CD14-positive monocyte (primary cell): ENCODE measurements around the gene VPS35L. TPM values are rescaled to one million over a fixed set of nuclear protein-coding genes. Genes with fewer than 3 reads are reported as not detected.

Source experiments
- DNase-seq, 3 donors: peaks; one replicate each; pipeline ENCODE4 v3.0.0-alpha.2; 2011 to 2022
- H2AFZ ChIP-seq: 2 replicates; pipeline ENCODE4 v1.6.0; 2012; ENCODE audit warnings: mild to moderate bottlenecking, low read depth, low read length, inconsistent platforms; ENCODE audit not compliant: insufficient read depth, poor library complexity, severe bottlenecking
- H3K27ac ChIP-seq, 2 donors: 1 replicate in 1 of 2; 2 replicates in 1 of 2; pipeline ENCODE4 v1.5.1; 2012 to 2013; ENCODE audit warnings: low read length in 2 of 2, control low read depth in 1 of 2, inconsistent platforms in 1 of 2, low read depth in 1 of 2, mild to moderate bottlenecking in 1 of 2
- H3K27me3 ChIP-seq, 2 donors: one replicate each; pipeline versions ENCODE4 v1.6.0 to v1.6.1; 2011 to 2013; ENCODE audit warnings: low read length in 2 of 2; ENCODE audit not compliant: control insufficient read depth in 2 of 2, insufficient read depth in 2 of 2
- H3K36me3 ChIP-seq, 2 donors: replicated peaks in 1 of 2; 1 replicate in 1 of 2; 2 replicates in 1 of 2; pipeline versions ENCODE4 v1.5.1 to v1.6.1; 2012 to 2013; ENCODE audit warnings: low read length in 2 of 2, control low read depth in 1 of 2, inconsistent platforms in 1 of 2, mild to moderate bottlenecking in 1 of 2; ENCODE audit not compliant: insufficient read depth in 2 of 2, control insufficient read depth in 1 of 2
- H3K4me1 ChIP-seq, 2 donors: 1 replicate in 1 of 2; 2 replicates in 1 of 2; pipeline versions ENCODE4 v1.5.1 to v1.6.1; 2012 to 2013; ENCODE audit warnings: low read length in 2 of 2, control low read depth in 1 of 2, inconsistent platforms in 1 of 2, mild to moderate bottlenecking in 1 of 2, moderate library complexity in 1 of 2; ENCODE audit not compliant: insufficient read depth in 2 of 2, control insufficient read depth in 1 of 2
- H3K4me2 ChIP-seq: replicated peaks from 2 replicates; pipeline ENCODE3; 2012; ENCODE audit warnings: low read length, moderate library complexity, mild to moderate bottlenecking; ENCODE audit not compliant: poor library complexity, severe bottlenecking; ENCODE audit errors: extremely low read depth
- H3K4me3 ChIP-seq, 3 experiments: fragments of 200-600 bp in 1 of 3; sonication (generic) in 1 of 3; replicated peaks in 1 of 3; 1 replicate in 2 of 3; 2 replicates in 1 of 3; pipeline ENCODE4 v1.5.1; 2011 to 2013; ENCODE audit warnings: low read length in 3 of 3, mild to moderate bottlenecking in 3 of 3, control low read depth in 2 of 3, low read depth in 2 of 3, inconsistent platforms in 1 of 3, moderate library complexity in 1 of 3
- H3K79me2 ChIP-seq: 2 replicates; pipeline ENCODE4 v1.6.0; 2012; ENCODE audit warnings: mild to moderate bottlenecking, control low read depth, inconsistent platforms, low read length, moderate library complexity; ENCODE audit not compliant: insufficient read depth
- H3K9ac ChIP-seq: 2 replicates; pipeline ENCODE4 v1.6.0; 2017; ENCODE audit warnings: low read length, mild to moderate bottlenecking; ENCODE audit not compliant: insufficient read depth, poor library complexity, severe bottlenecking
- H3K9me3 ChIP-seq, 2 donors: replicated peaks in 1 of 2; 1 replicate in 1 of 2; 2 replicates in 1 of 2; pipeline versions ENCODE4 v1.5.1 to v1.6.1; 2012 to 2013; ENCODE audit warnings: low read length in 2 of 2, control low read depth in 1 of 2; ENCODE audit not compliant: control insufficient read depth in 1 of 2, insufficient read depth in 1 of 2
- H4K20me1 ChIP-seq: 2 replicates; pipeline ENCODE4 v1.6.0; 2012; ENCODE audit warnings: mild to moderate bottlenecking, low read length, control low read depth, moderate library complexity; ENCODE audit not compliant: insufficient read depth
- H3K27ac Mint-ChIP-seq, 7 donors: one replicate each; pipeline ENCODE4 v1.8.0; 2020; ENCODE audit warnings: mild to moderate bottlenecking in 7 of 7, mixed read lengths in 7 of 7, moderate library complexity in 6 of 7, inconsistent platforms in 2 of 7
- H3K27me3 Mint-ChIP-seq, 3 donors: one replicate each; pipeline ENCODE4 v1.8.0; 2021 to 2022; ENCODE audit warnings: low read depth in 3 of 3, mild to moderate bottlenecking in 3 of 3, mixed read lengths in 3 of 3, moderate library complexity in 3 of 3, inconsistent platforms in 1 of 3
- H3K36me3 Mint-ChIP-seq, 2 donors: one replicate each; pipeline ENCODE4 v1.8.0; 2020; ENCODE audit warnings: mixed read lengths in 2 of 2, inconsistent platforms in 1 of 2, mild to moderate bottlenecking in 1 of 2
- H3K4me1 Mint-ChIP-seq: one replicate; pipeline ENCODE4 v1.8.0; 2020; ENCODE audit warnings: mild to moderate bottlenecking, mixed read lengths
- H3K4me3 Mint-ChIP-seq, 2 donors: one replicate each; pipeline ENCODE4 v1.8.0; 2020; ENCODE audit warnings: mild to moderate bottlenecking in 2 of 2, mixed read lengths in 2 of 2, moderate library complexity in 1 of 2
- H3K9me3 Mint-ChIP-seq, 7 donors: one replicate each; pipeline ENCODE4 v1.8.0; 2020 to 2022; ENCODE audit warnings: mixed read lengths in 7 of 7, mild to moderate bottlenecking in 6 of 7, moderate library complexity in 6 of 7, inconsistent platforms in 2 of 7
- CTCF ChIP-seq: fragments of 200-600 bp; IDR thresholded peaks from one replicate; pipeline ENCODE4 v1.8.0; 2022; ENCODE audit warnings: antibody characterized with exemption, mild to moderate bottlenecking
- WGBS: methylation state at CpG from one replicate; pipeline ENCODE4 v1.1.5; 2013; ENCODE audit warnings: missing lambda C conversion rate; ENCODE audit not compliant: insufficient coverage; 5-methylcytosine and 5-hydroxymethylcytosine counted together
- intact Hi-C, 2 donors: fragments of 100-400 bp; cut with micrococcal nuclease; formaldehyde crosslinking; loops; one replicate each; pipeline versions ENCODE4 v1.15.0 to v1.15.1; 2023
- polyA plus RNA-seq, 3 donors: library from polyadenylated mRNA; depleted of rRNA in 1 of 3; unstranded in 2 of 3; stranded (reverse) in 1 of 3; fragments of 300-500 nt in 2 of 3; fragments of >200 nt in 1 of 3; fragmentation: Illumina TruSeq in 2 of 3; gene quantifications; 1 replicate in 2 of 3; 2 replicates in 1 of 3; pipeline ENCODE4 v1.2.3, GENCODE V29; 2012 to 2021

Gene VPS35L
- polyA plus RNA-seq, 3 donors: 29.7 to 51.4 (median 48.8) TPM

GRCh38 chr16:19604911-19605310, 49.4 kb downstream of the VPS35L start:
- Histone ChIP-seq H4K20me1 (no peaks in the 10 kb centered on the region), H3K79me2 (no peaks in the 10 kb centered on the region), H3K4me2 (no peak overlapping the region), H3K9ac (no peak overlapping the region), H2AFZ (no peak overlapping the region), H3K36me3 (peaks cover 50 to 100% of the 10 kb centered on the region in 2 donors), H3K4me3 (no peak overlapping the region), H3K9me3 (no peaks in the 10 kb centered on the region), H3K27me3 (no peaks in the 10 kb centered on the region), H3K4me1 (no peaks in the 10 kb centered on the region), H3K27ac (no peak overlapping the region)
- H3K4me1 Mint-ChIP-seq: no peaks in the 10 kb centered on the region
- 100% methylated on average over 1 of the region's 4 CpGs for WGBS
- intact Hi-C loops: no loop called here
- DNase-seq: no peak
- peaks cover 80 to 84% of the 10 kb centered on the region in 2 donors for H3K36me3 Mint-ChIP-seq
- H3K27me3 Mint-ChIP-seq: no peaks in the 10 kb centered on the region
- TF ChIP-seq CTCF: no peak
- H3K4me3 Mint-ChIP-seq: no peak overlapping the region
- no peak overlapping the region for H3K27ac Mint-ChIP-seq
- peaks cover 0 to 2% (median 0%) of the 10 kb centered on the region in 7 donors for H3K9me3 Mint-ChIP-seq

GRCh38 chr16:19605701-19606100, 50.2 kb downstream of the VPS35L start:
- H3K36me3 Mint-ChIP-seq: peaks cover 85 to 91% of the 10 kb centered on the region in 2 donors
- H2AFZ ChIP-seq: no peak overlapping the region
- no peaks in the 10 kb centered on the region for H3K27me3 ChIP-seq
- H3K4me1 Mint-ChIP-seq: no peaks in the 10 kb centered on the region
- no peaks in the 10 kb centered on the region for H4K20me1 ChIP-seq
- no peak overlapping the region for H3K4me3 Mint-ChIP-seq
- no peak overlapping the region for H3K9ac ChIP-seq
- H3K4me1 ChIP-seq: no peaks in the 10 kb centered on the region
- H3K27ac ChIP-seq: no peak overlapping the region
- intact Hi-C loops: no loop called here
- H3K27ac Mint-ChIP-seq: no peak overlapping the region
- H3K9me3 Mint-ChIP-seq: peaks cover 0 to 2% (median 0%) of the 10 kb centered on the region in 7 donors
- TF ChIP-seq CTCF: no peak
- H3K36me3 ChIP-seq: peaks cover 55 to 100% of the 10 kb centered on the region in 2 donors
- no peaks in the 10 kb centered on the region for H3K79me2 ChIP-seq
- H3K9me3 ChIP-seq: no peaks in the 10 kb centered on the region
- H3K4me3 ChIP-seq: no peak overlapping the region
- no CpG with 5 or more reads among the region's 1 CpG for whole genome bisulfite sequencing
- no peak for DNase-seq
- no peaks in the 10 kb centered on the region for H3K27me3 Mint-ChIP-seq
- no peak overlapping the region for H3K4me2 ChIP-seq
